Activated B cell treated with CpG ODN at 0.5 μM for 24 hours (primary cell): ENCODE data around the gene C11orf58. TPM values are rescaled to one million over a fixed set of nuclear protein-coding genes. Genes with fewer than 3 reads are reported as not detected.

Experiments
- ATAC-seq: fragments of 200-7000 bp; cut with Tn5 transposase; one replicate; pipeline ENCODE4 v1.10.0; 2021; ENCODE audit warnings: low read depth, mild to moderate bottlenecking, moderate library complexity
- CTCF ChIA-PET: fragments of 350-600 bp; sonication (Branson Sonifier 250); formaldehyde crosslinking; loops from one replicate; lab custom pipeline; 2021; ENCODE audit warnings: antibody characterized with exemption; lab: Charles Lee
- POLR2A ChIA-PET: fragments of 350-600 bp; sonication (Branson Sonifier 250); formaldehyde crosslinking; loops from one replicate; lab custom pipeline; 2021; ENCODE audit warnings: antibody characterized with exemption; lab: Charles Lee
- DNase-seq: peaks from one replicate; pipeline ENCODE4 v3.0.0; 2022
- H3K27ac Mint-ChIP-seq: one replicate; pipeline ENCODE4 v1.8.0; 2020; ENCODE audit warnings: mixed read lengths
- H3K27me3 Mint-ChIP-seq: one replicate; pipeline ENCODE4 v1.8.0; 2021; ENCODE audit warnings: mixed read lengths
- H3K36me3 Mint-ChIP-seq: one replicate; pipeline ENCODE4 v1.8.0; 2021; ENCODE audit warnings: low read depth, mixed read lengths
- H3K4me1 Mint-ChIP-seq: one replicate; pipeline ENCODE4 v1.8.0; 2021; ENCODE audit warnings: mixed read lengths
- H3K4me3 Mint-ChIP-seq: one replicate; pipeline ENCODE4 v1.8.0; 2020; ENCODE audit warnings: mild to moderate bottlenecking, mixed read lengths
- H3K9me3 Mint-ChIP-seq: one replicate; pipeline ENCODE4 v1.8.0; 2020; ENCODE audit warnings: mixed read lengths
- intact Hi-C: fragments of 100-400 bp; cut with micrococcal nuclease; formaldehyde crosslinking; loops from one replicate; pipeline ENCODE4 v1.15.1; 2024
- total RNA-seq: library from RNA; stranded (reverse); gene quantifications from 2 replicates; pipeline ENCODE4 v1.2.3, GENCODE V29; 2022
- TF ChIP-seq, protein P1 (sequence below): fragments of 200-600 bp; IDR thresholded peaks from one replicate; pipeline ENCODE4 v1.8.0; 2022; ENCODE audit warnings: antibody characterized with exemption, mild to moderate bottlenecking

C11orf58 gene
- total RNA-seq: 112 and 130 TPM in 2 replicates

DNA sequence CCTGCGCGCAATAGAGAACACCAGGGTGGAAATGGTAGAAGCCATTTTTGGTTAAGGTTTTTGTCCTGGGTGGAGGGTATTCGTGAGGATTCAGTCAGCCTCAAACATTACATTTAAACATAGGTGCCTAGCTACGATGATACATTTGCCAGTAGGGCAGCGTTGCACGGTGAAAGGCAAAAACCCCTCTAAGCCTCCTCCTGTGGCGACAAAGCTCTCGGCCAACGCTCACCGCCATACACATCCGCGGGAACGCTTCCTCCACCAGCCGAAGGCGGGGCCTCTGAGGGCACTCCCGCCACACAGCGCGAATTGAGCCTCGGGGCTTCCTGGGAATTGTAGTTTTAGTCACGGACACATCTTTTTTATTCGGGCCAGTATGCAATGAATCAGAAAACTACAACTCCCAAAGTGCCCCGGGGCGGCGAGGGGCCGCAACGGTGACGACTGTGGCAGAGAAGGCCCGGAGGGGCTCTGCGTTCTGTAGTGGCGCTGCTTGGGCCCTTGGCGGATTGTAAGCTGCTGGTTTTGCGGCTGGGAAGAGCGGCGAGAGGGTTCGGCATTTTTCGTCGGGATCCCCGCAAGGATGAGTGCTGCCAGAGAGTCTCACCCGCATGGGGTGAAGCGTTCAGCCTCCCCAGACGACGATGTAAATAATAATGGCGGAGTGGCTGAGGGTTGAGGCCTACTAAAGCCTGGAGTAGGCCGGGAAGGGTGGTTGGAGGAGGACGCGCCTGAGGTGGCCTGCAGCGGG, at the start of gene C11orf58:
TSS of gene C11orf58 (plus strand) at position 455 of the 754 bp plus-strand sequence. CDS start at position 587, 132 bp downstream.
- no peak within 1 kb of the TSS for H3K27ac Mint-ChIP-seq

DNA sequence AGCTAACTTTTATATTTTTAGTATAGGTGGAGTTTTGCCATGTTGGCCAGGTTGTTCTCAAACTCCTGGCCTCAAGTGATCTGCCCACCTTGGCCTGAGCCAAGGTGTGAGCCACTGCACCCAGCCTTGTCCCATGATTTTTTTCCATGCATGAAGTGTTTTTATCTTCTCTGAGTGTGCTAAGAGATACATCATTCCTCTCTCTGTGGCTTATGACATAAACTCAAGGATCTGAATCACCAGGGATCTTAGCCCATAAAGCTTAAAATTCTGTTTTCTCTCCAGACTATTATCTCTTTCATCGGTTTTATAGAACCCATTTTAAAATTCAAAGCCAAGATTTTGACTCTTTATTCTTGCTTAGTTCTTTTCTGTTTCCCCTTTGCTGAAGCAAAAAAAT, 48.4 kb upstream of the C11orf58 start:
- H3K27ac Mint-ChIP-seq: no peak overlapping the region
- H3K4me1 Mint-ChIP-seq: no peaks in the 10 kb centered on the region
- TF ChIP-seq, protein P1, sequence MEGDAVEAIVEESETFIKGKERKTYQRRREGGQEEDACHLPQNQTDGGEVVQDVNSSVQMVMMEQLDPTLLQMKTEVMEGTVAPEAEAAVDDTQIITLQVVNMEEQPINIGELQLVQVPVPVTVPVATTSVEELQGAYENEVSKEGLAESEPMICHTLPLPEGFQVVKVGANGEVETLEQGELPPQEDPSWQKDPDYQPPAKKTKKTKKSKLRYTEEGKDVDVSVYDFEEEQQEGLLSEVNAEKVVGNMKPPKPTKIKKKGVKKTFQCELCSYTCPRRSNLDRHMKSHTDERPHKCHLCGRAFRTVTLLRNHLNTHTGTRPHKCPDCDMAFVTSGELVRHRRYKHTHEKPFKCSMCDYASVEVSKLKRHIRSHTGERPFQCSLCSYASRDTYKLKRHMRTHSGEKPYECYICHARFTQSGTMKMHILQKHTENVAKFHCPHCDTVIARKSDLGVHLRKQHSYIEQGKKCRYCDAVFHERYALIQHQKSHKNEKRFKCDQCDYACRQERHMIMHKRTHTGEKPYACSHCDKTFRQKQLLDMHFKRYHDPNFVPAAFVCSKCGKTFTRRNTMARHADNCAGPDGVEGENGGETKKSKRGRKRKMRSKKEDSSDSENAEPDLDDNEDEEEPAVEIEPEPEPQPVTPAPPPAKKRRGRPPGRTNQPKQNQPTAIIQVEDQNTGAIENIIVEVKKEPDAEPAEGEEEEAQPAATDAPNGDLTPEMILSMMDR: no peak
- DNase-seq (no peak), ATAC-seq (no peak)
- intact Hi-C loops: no loop called here
- no peaks in the 10 kb centered on the region for H3K36me3 Mint-ChIP-seq
- no peaks in the 10 kb centered on the region for H3K9me3 Mint-ChIP-seq
- H3K27me3 Mint-ChIP-seq: peaks cover 3% of the 10 kb centered on the region
- no peak overlapping the region for H3K4me3 Mint-ChIP-seq
- ChIA-PET CTCF (no interaction called here), POLR2A (no interaction called here)

More for the DNA sequence above, at the start of gene C11orf58:
- ATAC-seq (peak; percentile 97), DNase-seq (peak; percentile 86)
- POLR2A ChIA-PET: interaction anchor here (0.6 to 3.9 kb wide), 10 partner anchors 12 to 1789 kb away, joined by 3 to 29 read pairs (median 4); partner anchors contain the start of genes NUCB2, PIK3C2A and RPS13
- intact Hi-C loops: loop anchor here (1.0 to 10.0 kb wide), 11 partner anchors 132 to 1896 kb away; partner anchors contain the start of genes NUCB2, PIK3C2A, RPS13 and SAAL1
- Mint-ChIP-seq H3K36me3 (peaks cover 23% of the 10 kb centered on the region), H3K4me3 (peak within 1 kb of the TSS; percentile 74), H3K4me1 (peaks cover 21% of the 10 kb centered on the region), H3K9me3 (no peaks in the 10 kb centered on the region), H3K27me3 (no peaks in the 10 kb centered on the region)
- TF ChIP-seq, protein P1: no peak
- CTCF ChIA-PET: no interaction called here

DNA sequence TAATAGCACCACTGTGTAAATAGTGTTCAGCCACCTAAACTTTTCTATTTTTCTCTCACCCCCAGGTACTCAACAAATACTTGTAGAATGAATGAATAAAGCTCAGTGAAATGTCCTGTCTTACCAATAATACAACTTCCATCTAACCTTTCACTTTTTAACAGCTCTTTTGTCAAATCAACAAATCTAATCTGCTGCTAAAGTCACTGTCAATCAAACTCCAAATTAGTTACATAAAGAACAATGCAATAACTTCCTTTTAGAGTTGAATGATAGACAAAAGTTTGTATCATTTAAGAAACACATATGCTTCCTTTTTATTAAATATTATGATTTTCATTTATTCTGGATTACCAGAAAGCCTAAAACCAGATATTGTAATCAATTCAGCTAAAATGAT, 34.7 kb upstream of the C11orf58 start:
- ATAC-seq (no peak), DNase-seq (no peak)
- intact Hi-C loops: no loop called here
- no peak overlapping the region for H3K4me3 Mint-ChIP-seq
- H3K4me1 Mint-ChIP-seq: no peaks in the 10 kb centered on the region
- no peak overlapping the region for H3K27ac Mint-ChIP-seq
- H3K9me3 Mint-ChIP-seq: no peaks in the 10 kb centered on the region
- no peaks in the 10 kb centered on the region for H3K36me3 Mint-ChIP-seq
- ChIA-PET POLR2A (no interaction called here), CTCF (no interaction called here)
- TF ChIP-seq, protein P1: no peak
- peaks cover 17% of the 10 kb centered on the region for H3K27me3 Mint-ChIP-seq

DNA sequence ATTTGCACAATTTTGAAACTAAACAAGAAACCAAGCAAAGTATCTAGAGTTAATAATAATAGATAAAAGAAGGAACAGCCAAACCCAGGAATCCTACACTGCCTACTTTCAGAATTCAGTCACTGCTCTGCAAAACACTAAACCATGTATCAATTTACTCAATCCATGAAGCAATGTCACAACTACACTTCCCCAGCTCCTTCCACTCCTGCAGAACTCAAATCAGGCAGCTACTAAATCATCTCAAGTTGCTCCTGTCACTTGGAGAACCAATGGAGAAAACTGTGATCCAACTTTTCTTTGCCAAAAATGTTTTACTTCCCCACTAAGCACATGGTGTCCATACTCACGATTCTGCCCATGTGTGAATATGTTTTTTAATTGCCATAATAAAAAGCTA, 24.9 kb upstream of the C11orf58 start:
- Mint-ChIP-seq H3K36me3 (no peaks in the 10 kb centered on the region), H3K27ac (no peak overlapping the region), H3K4me3 (no peak overlapping the region), H3K9me3 (no peaks in the 10 kb centered on the region), H3K4me1 (no peaks in the 10 kb centered on the region), H3K27me3 (peaks cover 9% of the 10 kb centered on the region)
- intact Hi-C loops: no loop called here
- ChIA-PET CTCF (no interaction called here), POLR2A (no interaction called here)
- TF ChIP-seq, protein P1: no peak
- DNase-seq (no peak), ATAC-seq (no peak)

- Mint-ChIP-seq H3K36me3 (no peaks in the 10 kb centered on the region), H3K27ac (no peak overlapping the region), H3K27me3 (peaks cover 2% of the 10 kb centered on the region), H3K4me1 (no peaks in the 10 kb centered on the region), H3K4me3 (no peak overlapping the region), H3K9me3 (no peaks in the 10 kb centered on the region)
- POLR2A ChIA-PET: no interaction called here
- no peak for DNase-seq
- CTCF ChIA-PET: no interaction called here
- intact Hi-C loops: no loop called here
- TF ChIP-seq, protein P1: no peak
- no peak for ATAC-seq
These were observed 15.7 kb upstream of the C11orf58 start for GRCh38 chr11:16722581-16723344.
